ENCODE data around the gene DSPP.

DSPP gene

GRCh38 chr4:87632469-87632868 is 24.1 kb downstream of the DSPP start:
- DNase-seq, result no peak

- no peak for DNase-seq
These were observed 24.9 kb downstream of the DSPP start for GRCh38 chr4:87633243-87633642.

- no peak for DNase-seq
These were observed 36.0 kb downstream of the DSPP start for GRCh38 chr4:87644286-87644685.

GRCh38 chr4:87649980-87650379 is 41.7 kb downstream of the DSPP start, which contains the start of gene DMP1:
DMP1 (plus strand) TSS chr4:87650280; CDS start chr4:87656493, 6,213 bp downstream.
- DNase-seq, result no peak

- DNase-seq, result no peak
These were observed 42.6 kb downstream of the DSPP start for GRCh38 chr4:87650938-87651337.

GRCh38 chr4:87651941-87652340 is 43.6 kb downstream of the DSPP start:
- no peak for DNase-seq

- no peak for DNase-seq
These were observed 46.2 kb downstream of the DSPP start for GRCh38 chr4:87654487-87655044.

GRCh38 chr4:87657525-87657924 is 49.2 kb downstream of the DSPP start:
- DNase-seq, result no peak

GRCh38 chr4:87659247-87659931 is 51.1 kb downstream of the DSPP start:
- DNase-seq, result no peak

- DNase-seq, result no peak
These were observed 54.5 kb downstream of the DSPP start for GRCh38 chr4:87662871-87663270.

Data from activated gamma-delta T cell (primary cell).